Large intestine (tissue), 3 donors: ENCODE measurements around the gene ZFP36L2. TPM values are rescaled to one million over a fixed set of nuclear protein-coding genes. Genes with fewer than 3 reads are reported as not detected.

Experiments used
- DNase-seq, 2 donors: peaks; one replicate each; pipeline versions ENCODE4 v3.0.0 to v3.0.0-alpha.2; 2013
- H3K27ac ChIP-seq: one replicate; pipeline ENCODE4 v1.5.1; 2013; ENCODE audit warnings: low read length
- H3K27me3 ChIP-seq: 2 replicates; pipeline ENCODE4 v1.6.1; 2013; ENCODE audit warnings: low read length; ENCODE audit not compliant: control insufficient read depth, insufficient read depth
- H3K36me3 ChIP-seq: 2 replicates; pipeline ENCODE4 v1.6.1; 2013; ENCODE audit warnings: low read length; ENCODE audit not compliant: control insufficient read depth, insufficient read depth
- H3K4me1 ChIP-seq: one replicate; pipeline ENCODE4 v1.6.1; 2013; ENCODE audit warnings: low read length; ENCODE audit not compliant: control insufficient read depth, insufficient read depth
- H3K4me3 ChIP-seq: one replicate; pipeline ENCODE4 v1.5.1; 2013; ENCODE audit warnings: low read length
- H3K9me3 ChIP-seq: one replicate; pipeline ENCODE4 v1.6.1; 2013; ENCODE audit warnings: mild to moderate bottlenecking, low read depth, low read length, moderate library complexity; ENCODE audit not compliant: control insufficient read depth
- WGBS: methylation state at CpG from one replicate; pipeline ENCODE4 v1.1.5; 2013; ENCODE audit warnings: low lambda C conversion rate; ENCODE audit not compliant: insufficient coverage; 5-methylcytosine and 5-hydroxymethylcytosine counted together
- polyA plus RNA-seq: library from polyadenylated mRNA; unstranded; fragments of 120-200 nt; gene quantifications from one replicate; pipeline ENCODE4 v1.2.1, GENCODE V29; 2013

Gene ZFP36L2
- polyA plus RNA-seq, 1 donor = 279 TPM

GRCh38 chr2:43267381-43267780 lies 41.0 kb upstream of the ZFP36L2 start:
- 100% methylated on average over 1 of the region's 7 CpGs for WGBS
- no peak for DNase-seq
- Histone ChIP-seq H3K4me1 (peaks cover 8% of the 10 kb centered on the region), H3K36me3 (peaks cover 4% of the 10 kb centered on the region), H3K4me3 (no peak overlapping the region), H3K27ac (no peak overlapping the region), H3K9me3 (no peaks in the 10 kb centered on the region), H3K27me3 (no peaks in the 10 kb centered on the region)

GRCh38 chr2:43266711-43267111 lies 40.3 kb upstream of the ZFP36L2 start:
- H3K36me3 ChIP-seq = peaks cover 4% of the 10 kb centered on the region
- H3K4me1 ChIP-seq = peaks cover 8% of the 10 kb centered on the region
- H3K27ac ChIP-seq = no peak overlapping the region
- H3K27me3 ChIP-seq = no peaks in the 10 kb centered on the region
- WGBS = 80% methylated on average over 1 of the region's 4 CpGs
- no peak overlapping the region for H3K4me3 ChIP-seq
- DNase-seq = no peak
- no peaks in the 10 kb centered on the region for H3K9me3 ChIP-seq

- Histone ChIP-seq H3K27me3 (no peaks in the 10 kb centered on the region), H3K4me1 (peaks cover 8% of the 10 kb centered on the region), H3K9me3 (no peaks in the 10 kb centered on the region), H3K27ac (no peak overlapping the region), H3K4me3 (no peak overlapping the region), H3K36me3 (peaks cover 4% of the 10 kb centered on the region)
- 100% methylated on average over 3 of the region's 9 CpGs for WGBS
- no peak for DNase-seq
Observed at GRCh38 chr2:43265421-43265820, 39.0 kb upstream of the ZFP36L2 start.

- Histone ChIP-seq H3K4me3 (no peak overlapping the region), H3K36me3 (peaks cover 4% of the 10 kb centered on the region), H3K9me3 (no peaks in the 10 kb centered on the region), H3K27ac (no peak overlapping the region), H3K27me3 (no peaks in the 10 kb centered on the region), H3K4me1 (peaks cover 8% of the 10 kb centered on the region)
- no CpG with 5 or more reads among the region's 5 CpGs for WGBS
- DNase-seq = no peak
Observed at GRCh38 chr2:43265001-43265400, 38.6 kb upstream of the ZFP36L2 start.

GRCh38 chr2:43262951-43263350 lies 36.5 kb upstream of the ZFP36L2 start:
- no CpG with 5 or more reads among the region's 6 CpGs for WGBS
- H3K4me1 ChIP-seq = no peaks in the 10 kb centered on the region
- no peaks in the 10 kb centered on the region for H3K27me3 ChIP-seq
- H3K27ac ChIP-seq = no peak overlapping the region
- no peak overlapping the region for H3K4me3 ChIP-seq
- no peak for DNase-seq
- no peaks in the 10 kb centered on the region for H3K9me3 ChIP-seq
- H3K36me3 ChIP-seq = peaks cover 4% of the 10 kb centered on the region

- Histone ChIP-seq H3K9me3 (no peaks in the 10 kb centered on the region), H3K27ac (no peak overlapping the region), H3K27me3 (no peaks in the 10 kb centered on the region), H3K4me3 (no peak overlapping the region), H3K36me3 (peaks cover 4% of the 10 kb centered on the region), H3K4me1 (no peaks in the 10 kb centered on the region)
- no CpG with 5 or more reads among the region's 1 CpG for WGBS
- no peak for DNase-seq
Observed at GRCh38 chr2:43262239-43262638, 35.8 kb upstream of the ZFP36L2 start.

GRCh38 chr2:43259512-43259911 lies 33.1 kb upstream of the ZFP36L2 start:
- Histone ChIP-seq H3K27me3 (no peaks in the 10 kb centered on the region), H3K27ac (no peak overlapping the region), H3K4me3 (no peak overlapping the region), H3K9me3 (no peaks in the 10 kb centered on the region), H3K4me1 (peaks cover 10% of the 10 kb centered on the region), H3K36me3 (peaks cover 9% of the 10 kb centered on the region)
- no peak for DNase-seq
- no CpG with 5 or more reads among the region's 1 CpG for WGBS

DNA sequence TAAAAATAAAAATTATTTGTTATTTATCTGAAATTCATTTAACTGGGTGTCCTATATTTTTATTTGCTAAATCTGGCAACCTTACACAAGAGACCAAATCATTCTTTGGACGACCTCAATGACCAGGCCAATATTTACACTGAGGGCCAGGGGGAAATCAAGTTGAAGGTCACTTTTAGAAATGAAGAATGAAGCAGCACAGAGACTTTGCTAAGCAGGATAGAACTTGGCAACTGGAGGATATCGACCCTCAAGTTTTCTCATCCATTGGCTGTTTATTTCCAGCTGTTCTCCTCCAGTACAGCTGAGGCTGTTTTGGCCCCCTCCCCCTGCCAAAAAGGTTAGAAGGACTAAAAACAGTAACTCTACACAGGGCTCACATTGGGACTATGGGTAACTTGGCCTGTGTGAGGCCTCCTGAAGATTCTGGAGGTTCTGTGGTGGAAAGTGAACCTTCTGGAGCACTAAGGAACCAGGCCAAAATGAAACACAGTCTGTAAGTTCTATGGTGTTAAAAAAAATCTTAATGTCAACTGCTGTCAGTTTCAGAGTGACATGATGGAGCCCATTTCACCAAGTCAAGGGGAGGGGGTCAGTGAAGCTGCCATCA lies 32.2 kb upstream of the ZFP36L2 start:
- H3K4me1 ChIP-seq = peaks cover 10% of the 10 kb centered on the region
- H3K9me3 ChIP-seq = no peaks in the 10 kb centered on the region
- no peak overlapping the region for H3K4me3 ChIP-seq
- no peak overlapping the region for H3K27ac ChIP-seq
- no peak for DNase-seq
- H3K27me3 ChIP-seq = no peaks in the 10 kb centered on the region
- peaks cover 9% of the 10 kb centered on the region for H3K36me3 ChIP-seq
- no CpG with 5 or more reads among the region's 2 CpGs for WGBS

DNA sequence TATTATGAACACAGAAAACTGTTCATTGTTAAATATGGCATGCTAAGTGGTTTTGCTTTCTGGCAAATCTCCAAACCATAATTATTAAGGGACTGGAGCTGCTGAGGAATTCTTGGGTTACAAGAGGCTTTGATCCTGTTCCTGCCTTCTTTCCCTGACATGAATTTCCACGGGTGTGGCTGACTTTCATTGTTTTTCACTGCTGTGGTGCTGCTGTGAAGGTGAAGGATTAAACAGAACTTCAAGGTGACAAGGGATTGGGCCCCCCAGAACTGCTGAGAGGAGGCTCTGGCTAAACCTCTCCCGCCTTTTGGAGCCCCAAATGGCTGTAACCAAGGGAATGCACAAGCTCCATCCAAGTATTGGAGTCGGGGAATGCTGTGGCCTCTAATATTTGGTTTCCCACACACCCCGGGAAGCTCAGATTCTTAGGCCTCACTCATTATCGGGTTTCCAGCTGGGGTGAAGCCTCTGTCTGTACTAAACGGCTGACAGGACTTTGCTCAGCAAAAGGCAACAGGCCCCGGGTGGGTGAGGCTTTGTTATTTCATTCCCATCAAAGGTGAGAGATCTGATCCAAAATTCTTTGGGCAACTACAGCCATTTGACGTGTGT lies 29.0 kb upstream of the ZFP36L2 start:
- H3K27ac ChIP-seq = peak overlapping the region; percentile 22
- no peak overlapping the region for H3K4me3 ChIP-seq
- H3K9me3 ChIP-seq = no peaks in the 10 kb centered on the region
- peaks cover 7% of the 10 kb centered on the region for H3K36me3 ChIP-seq
- H3K4me1 ChIP-seq = peaks cover 10% of the 10 kb centered on the region
- WGBS = no CpG with 5 or more reads among the region's 8 CpGs
- DNase-seq = peak; percentile 39 to 55
- H3K27me3 ChIP-seq = no peaks in the 10 kb centered on the region

GRCh38 chr2:43254331-43254730 lies 27.9 kb upstream of the ZFP36L2 start:
- Histone ChIP-seq H3K27me3 (no peaks in the 10 kb centered on the region), H3K9me3 (no peaks in the 10 kb centered on the region), H3K4me3 (no peak overlapping the region), H3K27ac (no peak overlapping the region), H3K4me1 (peaks cover 10% of the 10 kb centered on the region), H3K36me3 (peaks cover 7% of the 10 kb centered on the region)
- WGBS = 100% methylated on average over 3 of the region's 5 CpGs
- no peak for DNase-seq
